HG02588 (cell line): ENCODE measurements around the gene FERMT1.

Experiments
- ATAC-seq: cut with Tn5 transposase; IDR thresholded peaks from one replicate; pipeline ENCODE4 v1.9.1; 2021; ENCODE audit warnings: mild to moderate bottlenecking, moderate library complexity; ENCODE audit not compliant: unreplicated experiment

Gene FERMT1

GRCh38 chr20:6122873-6123648, at the start of gene FERMT1:
Gene FERMT1, minus strand, starts transcription at chr20:6123030. Its CDS starts 3,476 bp downstream, at chr20:6119554.
- peak; percentile 70 for ATAC-seq

GRCh38 chr20:6169251-6169650, 46.4 kb upstream of the FERMT1 start:
- no peak for ATAC-seq

- no peak for ATAC-seq
These were observed 45.4 kb upstream of the FERMT1 start for GRCh38 chr20:6168204-6168603.

GRCh38 chr20:6165346-6165745, 42.5 kb upstream of the FERMT1 start:
- ATAC-seq, result no peak

- ATAC-seq, result no peak
These were observed 41.9 kb upstream of the FERMT1 start for GRCh38 chr20:6164421-6165341.

GRCh38 chr20:6160736-6161135, 37.9 kb upstream of the FERMT1 start:
- ATAC-seq, result no peak

GRCh38 chr20:6157345-6157744, 34.5 kb upstream of the FERMT1 start:
- ATAC-seq, result no peak

GRCh38 chr20:6152777-6153176, 29.9 kb upstream of the FERMT1 start:
- ATAC-seq, result no peak

- ATAC-seq, result no peak
These were observed 25.2 kb upstream of the FERMT1 start for GRCh38 chr20:6148073-6148472.

GRCh38 chr20:6142348-6142993, 19.6 kb upstream of the FERMT1 start:
- peak; percentile 67 for ATAC-seq

GRCh38 chr20:6140947-6141346, 18.1 kb upstream of the FERMT1 start:
- ATAC-seq, result no peak

GRCh38 chr20:6135347-6135746, 12.5 kb upstream of the FERMT1 start:
- no peak for ATAC-seq

- ATAC-seq, result no peak
These were observed 11.8 kb upstream of the FERMT1 start for GRCh38 chr20:6134592-6134991.

GRCh38 chr20:6130045-6130444, 7.2 kb upstream of the FERMT1 start:
- no peak for ATAC-seq

- ATAC-seq, result no peak
These were observed 5.0 kb upstream of the FERMT1 start for GRCh38 chr20:6127825-6128224.

GRCh38 chr20:6126846-6127245, 4.0 kb upstream of the FERMT1 start:
- ATAC-seq, result no peak

GRCh38 chr20:6123649-6124014, 802 bp upstream of the FERMT1 start:
- ATAC-seq, result no peak

- peak; percentile 35 for ATAC-seq
These were observed 538 bp downstream of the FERMT1 start for GRCh38 chr20:6122111-6122872.

GRCh38 chr20:6121504-6121903, 1.3 kb downstream of the FERMT1 start:
- no peak for ATAC-seq

GRCh38 chr20:6120491-6120988, 2.3 kb downstream of the FERMT1 start:
- no peak for ATAC-seq

GRCh38 chr20:6116758-6117157, 6.1 kb downstream of the FERMT1 start:
- no peak for ATAC-seq
